ENCODE measurements around the gene NEFH.
"Not testable (repeated sequence)": the region's sequence is repeated elsewhere in the genome, so short reads cannot be mapped to it uniquely, and the experiment has no call there.

Gene NEFH

GRCh38 chr22:29479417-29480261, at the start of gene NEFH:
Gene NEFH (plus strand): TSS chr22:29480218. CDS start chr22:29480263, 45 bp downstream.
- in situ Hi-C loops (cut with MboI; ENCODE audit: low sequenced_read_pairs): no loop called here

GRCh38 chr22:29431986-29432385, 48.0 kb upstream of the NEFH start:
- in situ Hi-C loops (cut with MboI; ENCODE audit: low sequenced_read_pairs): no loop called here

- in situ Hi-C loops (cut with MboI; ENCODE audit: low sequenced_read_pairs): no loop called here
Measured at GRCh38 chr22:29433856-29434255, 46.2 kb upstream of the NEFH start.

- in situ Hi-C loops (cut with MboI; ENCODE audit: low sequenced_read_pairs): no loop called here
Measured at GRCh38 chr22:29434288-29434687, 45.7 kb upstream of the NEFH start.

- in situ Hi-C loops (cut with MboI; ENCODE audit: low sequenced_read_pairs): no loop called here
Measured at GRCh38 chr22:29435236-29436136, 44.5 kb upstream of the NEFH start.

GRCh38 chr22:29438283-29438682, 41.7 kb upstream of the NEFH start, which contains the start of gene RFPL1:
Gene RFPL1 (plus strand): TSS chr22:29438583.
- in situ Hi-C loops (cut with MboI; ENCODE audit: low sequenced_read_pairs): not testable (repeated sequence)

- in situ Hi-C loops (cut with MboI; ENCODE audit: low sequenced_read_pairs): no loop called here
Measured at GRCh38 chr22:29442976-29443375, 37.0 kb upstream of the NEFH start.

GRCh38 chr22:29443452-29443851, 36.6 kb upstream of the NEFH start:
- in situ Hi-C loops (cut with MboI; ENCODE audit: low sequenced_read_pairs): no loop called here

- in situ Hi-C loops (cut with MboI; ENCODE audit: low sequenced_read_pairs): no loop called here
Measured at GRCh38 chr22:29443861-29444792, 35.9 kb upstream of the NEFH start.

- in situ Hi-C loops (cut with MboI; ENCODE audit: low sequenced_read_pairs): no loop called here
Measured at GRCh38 chr22:29445508-29445907, 34.5 kb upstream of the NEFH start.

- in situ Hi-C loops (cut with MboI; ENCODE audit: low sequenced_read_pairs): no loop called here
Measured at GRCh38 chr22:29447906-29448305, 32.1 kb upstream of the NEFH start.

GRCh38 chr22:29449296-29449875, 30.6 kb upstream of the NEFH start:
- in situ Hi-C loops (cut with MboI; ENCODE audit: low sequenced_read_pairs): no loop called here

- in situ Hi-C loops (cut with MboI; ENCODE audit: low sequenced_read_pairs): no loop called here
Measured at GRCh38 chr22:29450222-29450621, 29.8 kb upstream of the NEFH start.

- in situ Hi-C loops (cut with MboI; ENCODE audit: low sequenced_read_pairs): no loop called here
Measured at GRCh38 chr22:29451863-29452262, 28.2 kb upstream of the NEFH start.

GRCh38 chr22:29454276-29454675, 25.7 kb upstream of the NEFH start:
- in situ Hi-C loops (cut with MboI; ENCODE audit: low sequenced_read_pairs): no loop called here

GRCh38 chr22:29456211-29456671, 23.8 kb upstream of the NEFH start:
- in situ Hi-C loops (cut with MboI; ENCODE audit: low sequenced_read_pairs): no loop called here

- in situ Hi-C loops (cut with MboI; ENCODE audit: low sequenced_read_pairs): no loop called here
Measured at GRCh38 chr22:29457730-29458129, 22.3 kb upstream of the NEFH start.

GRCh38 chr22:29458551-29458950, 21.5 kb upstream of the NEFH start:
- in situ Hi-C loops (cut with MboI; ENCODE audit: low sequenced_read_pairs): no loop called here

GRCh38 chr22:29459773-29460172, 20.2 kb upstream of the NEFH start:
- in situ Hi-C loops (cut with MboI; ENCODE audit: low sequenced_read_pairs): no loop called here

GRCh38 chr22:29461263-29461662, 18.8 kb upstream of the NEFH start:
- in situ Hi-C loops (cut with MboI; ENCODE audit: low sequenced_read_pairs): no loop called here

Measured in HL-60/S4 (cell line).